Heart left ventricle (tissue), 16 donors: ENCODE measurements around the gene PON1. TPM values are rescaled to one million over a fixed set of nuclear protein-coding genes. Genes with fewer than 3 reads are reported as not detected.

Experiments used
- ATAC-seq, 4 donors: fragments of 200-7000 bp; cut with Tn5 transposase; one replicate each; pipeline ENCODE4 v1.9.1; 2020 to 2022; ENCODE audit warnings: moderate library complexity in 4 of 4, mild to moderate bottlenecking in 3 of 4, moderate number of reproducible peaks in 1 of 4
- DNase-seq, 5 donors: peaks; one replicate each; pipeline ENCODE4 v3.0.0-alpha.2; 2020
- H3K27ac ChIP-seq, 12 donors: fragments of 200-600 bp; sonication (generic) in 4 of 12; one replicate each; pipeline versions ENCODE4 v1.5.0 to v1.8.0; 2016 to 2022; ENCODE audit warnings: mild to moderate bottlenecking in 2 of 12
- H3K27me3 ChIP-seq, 9 donors: fragments of 200-600 bp; sonication (generic) in 2 of 9; one replicate each; pipeline versions ENCODE4 v1.5.1 to v1.8.0; 2016 to 2022; ENCODE audit warnings: mild to moderate bottlenecking in 3 of 9
- H3K36me3 ChIP-seq, 9 donors: fragments of 200-600 bp; sonication (generic) in 2 of 9; one replicate each; pipeline versions ENCODE4 v1.5.0 to v1.8.0; 2018 to 2022; ENCODE audit warnings: mild to moderate bottlenecking in 2 of 9
- H3K4me1 ChIP-seq, 12 donors: fragments of 200-600 bp; sonication (generic) in 4 of 12; one replicate each; pipeline versions ENCODE4 v1.5.0 to v1.8.0; 2016 to 2022; ENCODE audit warnings: mild to moderate bottlenecking in 3 of 12
- H3K4me3 ChIP-seq, 12 donors: fragments of 200-600 bp; sonication (generic) in 4 of 12; one replicate each; pipeline versions ENCODE4 v1.5.0 to v1.8.0; 2017 to 2022; ENCODE audit warnings: mild to moderate bottlenecking in 9 of 12, moderate library complexity in 4 of 12
- H3K9me3 ChIP-seq, 12 donors: fragments of 200-600 bp; sonication (generic) in 4 of 12; one replicate each; pipeline versions ENCODE4 v1.5.0 to v1.8.0; 2016 to 2022; ENCODE audit warnings: mild to moderate bottlenecking in 1 of 12
- CTCF ChIP-seq, 12 donors: fragments of 200-600 bp; sonication (generic) in 4 of 12; IDR thresholded peaks; one replicate each; pipeline versions ENCODE4 v1.5.0 to v1.8.0; 2018 to 2022; ENCODE audit warnings: antibody characterized with exemption in 12 of 12, mild to moderate bottlenecking in 5 of 12
- POLR2A ChIP-seq, 2 donors: fragments of 450-650 bp; IDR thresholded peaks; one replicate each; pipeline ENCODE4 v1.6.1; 2017; ENCODE audit warnings: antibody characterized with exemption in 2 of 2, mild to moderate bottlenecking in 2 of 2, moderate library complexity in 2 of 2
- WGBS, 4 donors: extraction: QIAGEN DNeasy Blood & Tissue Kit in 2 of 4; methylation state at CpG; one replicate each; pipeline versions ENCODE4 v1.1.5 to v1.1.7; 2013 to 2018; 5-methylcytosine and 5-hydroxymethylcytosine counted together
- intact Hi-C, 10 donors: fragments of 100-400 bp; cut with DNase I; formaldehyde crosslinking; loops; one replicate each; pipeline versions ENCODE4 v1.11.1 to v1.14.2; 2022
- polyA plus RNA-seq, 2 donors: library from polyadenylated mRNA; stranded (reverse); fragments of 200-250 nt; gene quantifications; one replicate each; pipeline ENCODE4 v1.2.3, GENCODE V29; 2013
- total RNA-seq, 9 donors: library from RNA; depleted of rRNA in 2 of 9; stranded (reverse); fragments of >200 nt in 2 of 9; fragmentation: NEBNext Ultra II Directional in 3 of 9; extraction: Animal tissue kit (Norgen Biotek cat#: 25700) in 3 of 9; gene quantifications; one replicate each; pipeline versions ENCODE4 v1.1.0 to v1.2.4, GENCODE V29; 2016 to 2023
- donor health status: ischemic (EF 13 %, LVEDD 7.1; RV severe dilation, severe dysfunction).
- donor health status: healthy with polysubstance abuse.
- donor health status: DM: no; HTN: yes; CAD: no.
- donor health status: DM: no; HTN: no; CAD: no.
- donor health status: ischemic (EF 25% LVEDD 6.9; RV normal size, moderate dysfunction).
- donor health status: ischemic (EF 25% LVEDD 5.7; RV mildly dilated, moderate dysfunction).
- donor health status: healthy.
- donor health status: DM: yes; HTN: yes; CAD: no.
- donor health status: ischemic (EF 35%, LVEDD 5.7; RV mildly dilated, moderate dysfunction).
- donor health status: nonischemic (EF 11% LVEDD 7.7; RV severe dilation, severe dysfunction).
- donor health status: DM: yes; HTN: yes; CAD: no.
- donor health status: PGD.
- donor health status: ischemic (EF 29% LVEDD 5.4; RV normal size, mild dysfunction).
- donor health status: nonischemic (EF 23%, LVEDD 6.1; RV moderate dilation, normal function).

Gene PON1
- total and polyA plus RNA-seq, 11 donors: 0.07 to 0.39 (median 0.32) TPM; not detected in 8

GRCh38 chr7:95296456-95296855, 27.9 kb downstream of the PON1 start:
- no peak for DNase-seq
- no peak for ATAC-seq
- H3K27ac ChIP-seq: no peak overlapping the region
- no peak overlapping the region for H3K4me3 ChIP-seq
- H3K4me1 ChIP-seq: no peaks in the 10 kb centered on the region
- H3K36me3 ChIP-seq: no peaks in the 10 kb centered on the region
- TF ChIP-seq POLR2A (IDR thresholded peaks at IDR 0.05): no peak
- TF ChIP-seq CTCF (IDR thresholded peaks at IDR 0.05): no peak
- intact Hi-C loops: no loop called here
- no peaks in the 10 kb centered on the region for H3K27me3 ChIP-seq
- H3K9me3 ChIP-seq: no peaks in the 10 kb centered on the region
- WGBS, 4 donors: 81 to 93% (median 88%) methylated on average over 6 of the region's 6 CpGs

GRCh38 chr7:95295397-95295796, 28.9 kb downstream of the PON1 start:
- Histone ChIP-seq H3K4me3 (no peak overlapping the region), H3K36me3 (peaks cover 0 to 5% (median 0%) of the 10 kb centered on the region in 9 donors), H3K27ac (no peak overlapping the region), H3K4me1 (no peaks in the 10 kb centered on the region), H3K9me3 (no peaks in the 10 kb centered on the region), H3K27me3 (no peaks in the 10 kb centered on the region)
- ATAC-seq: no peak
- intact Hi-C loops: no loop called here
- TF ChIP-seq POLR2A (IDR thresholded peaks at IDR 0.05): no peak
- TF ChIP-seq CTCF (IDR thresholded peaks at IDR 0.05): no peak
- no peak for DNase-seq

DNA sequence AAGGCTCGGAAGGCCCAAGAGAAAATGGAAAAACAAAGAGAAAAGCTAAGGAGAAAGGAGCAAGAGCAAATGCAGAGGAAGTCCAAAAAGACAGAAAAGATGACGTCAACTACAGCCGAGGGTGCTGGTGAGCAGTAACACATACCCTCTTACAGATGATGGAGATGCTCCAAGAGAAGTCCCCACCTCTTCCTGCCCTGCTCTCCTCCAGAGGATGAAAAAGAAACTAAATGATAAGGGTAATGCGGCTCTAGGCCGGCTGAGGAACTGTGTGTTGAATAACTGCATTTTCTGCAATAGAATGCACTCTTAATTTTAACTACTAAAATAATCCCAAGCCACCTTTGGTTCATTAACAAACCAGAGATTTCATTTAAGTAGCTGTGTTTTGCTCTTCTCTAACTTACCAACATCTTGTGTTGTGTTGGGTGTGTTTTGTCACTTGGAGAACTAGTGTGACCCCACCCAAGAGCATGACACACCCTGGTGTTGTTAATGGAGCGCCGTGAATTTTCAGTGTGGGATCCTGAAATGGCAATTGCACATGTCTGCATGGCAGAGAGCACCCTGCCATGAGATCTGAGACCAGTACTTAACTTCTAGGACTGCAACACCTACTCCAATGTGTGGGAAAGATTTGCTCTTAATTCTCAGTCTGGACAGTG, 34.0 kb downstream of the PON1 start:
- no peak overlapping the region for H3K4me3 ChIP-seq
- no peak for ATAC-seq

DNA sequence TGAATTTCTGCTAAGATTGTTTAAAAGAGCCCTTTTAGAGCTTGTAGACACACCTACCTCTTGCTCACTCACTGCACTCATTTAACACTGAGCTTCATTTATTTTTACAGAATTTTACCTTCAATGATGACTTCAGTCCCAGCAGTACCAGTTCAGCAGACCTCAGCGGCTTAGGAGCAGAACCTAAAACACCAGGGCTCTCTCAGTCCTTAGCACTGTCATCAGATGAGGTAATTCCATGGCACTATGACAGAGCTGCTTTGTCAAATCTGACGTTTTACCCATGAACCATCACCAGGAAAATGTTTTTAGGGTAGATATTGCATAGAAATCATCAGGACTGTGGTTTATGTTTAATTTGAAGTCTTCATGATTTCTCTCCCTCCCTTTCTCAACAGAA, 38.2 kb downstream of the PON1 start:
- Histone ChIP-seq H3K9me3 (no peaks in the 10 kb centered on the region), H3K27me3 (no peaks in the 10 kb centered on the region), H3K27ac (no peak overlapping the region), H3K4me3 (no peak overlapping the region), H3K36me3 (peaks cover 0 to 19% (median 0%) of the 10 kb centered on the region in 9 donors), H3K4me1 (no peaks in the 10 kb centered on the region)
- intact Hi-C loops: no loop called here
- WGBS, 4 donors: 68 to 77% (median 73%) methylated on average over 2 of the region's 2 CpGs
- DNase-seq (no peak), ATAC-seq (no peak)
- TF ChIP-seq POLR2A (IDR thresholded peaks at IDR 0.05) (no peak), CTCF (IDR thresholded peaks at IDR 0.05) (no peak)

More for the DNA sequence above, 34.0 kb downstream of the PON1 start:
- intact Hi-C loops: no loop called here
- WGBS, 4 donors: 69 to 83% (median 76%) methylated on average over 7 of the region's 7 CpGs
- Histone ChIP-seq H3K27ac (no peak overlapping the region), H3K27me3 (no peaks in the 10 kb centered on the region), H3K36me3 (peaks cover 0 to 16% (median 0%) of the 10 kb centered on the region in 9 donors), H3K4me1 (no peaks in the 10 kb centered on the region), H3K9me3 (no peaks in the 10 kb centered on the region)
- no peak for TF ChIP-seq CTCF (IDR thresholded peaks at IDR 0.05)
- TF ChIP-seq POLR2A (IDR thresholded peaks at IDR 0.05): no peak
- no peak for DNase-seq
